ENCODE measurements around the gene TRAF3IP1. TPM values are rescaled to one million over a fixed set of nuclear protein-coding genes. Genes with fewer than 3 reads are reported as not detected.
"Not testable (repeated sequence)": the region's sequence is repeated elsewhere in the genome, so short reads cannot be mapped to it uniquely, and the experiment has no call there.

Gene TRAF3IP1
- total RNA-seq, 1 donor from 2014 or later, result 15.1 TPM

GRCh38 chr2:238326801-238327365 is 6.6 kb downstream of the TRAF3IP1 start:
- peaks cover 6% of the 10 kb centered on the region for H3K4me1 Mint-ChIP-seq (ENCODE audit: low read depth)
- no peak overlapping the region for H3K27ac Mint-ChIP-seq (ENCODE audit: unreplicated experiment)
- no peaks in the 10 kb centered on the region for H3K27me3 Mint-ChIP-seq (ENCODE audit: low read depth)
- no peak for DNase-seq (ENCODE audit: low spot score)
- peaks cover 30% of the 10 kb centered on the region for H3K36me3 Mint-ChIP-seq (ENCODE audit: low read depth)
- no peak for TF ChIP-seq CTCF (IDR thresholded peaks at IDR 0.05)
- no peaks in the 10 kb centered on the region for H3K9me3 Mint-ChIP-seq (ENCODE audit: low read depth)
- H3K4me3 Mint-ChIP-seq (ENCODE audit: unreplicated experiment), result no peak overlapping the region

DNA sequence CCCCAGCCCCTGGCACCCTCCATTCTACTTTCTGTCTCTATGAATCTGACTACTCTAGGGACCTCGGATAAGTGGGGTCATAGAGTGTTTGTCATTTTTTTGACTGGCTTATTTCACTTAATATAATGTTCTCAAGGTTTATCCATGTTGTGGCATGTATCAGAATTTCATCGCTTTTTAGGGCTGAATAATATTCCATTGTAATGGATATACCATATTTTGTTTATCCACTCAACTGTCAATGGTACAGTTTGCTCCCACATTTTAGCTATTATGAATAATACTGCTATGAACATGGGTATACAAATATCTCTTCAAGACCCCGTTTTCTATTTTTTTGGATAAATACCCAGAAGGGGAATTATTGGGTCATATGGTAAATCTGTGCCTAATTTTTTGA is 7.4 kb downstream of the TRAF3IP1 start:
- no peak overlapping the region for H3K4me3 Mint-ChIP-seq (ENCODE audit: unreplicated experiment)
- no peak for TF ChIP-seq CTCF (IDR thresholded peaks at IDR 0.05)
- no peaks in the 10 kb centered on the region for H3K9me3 Mint-ChIP-seq (ENCODE audit: low read depth)
- peaks cover under 1% of the 10 kb centered on the region for H3K4me1 Mint-ChIP-seq (ENCODE audit: low read depth)
- H3K27ac Mint-ChIP-seq (ENCODE audit: unreplicated experiment), result no peak overlapping the region
- no peak for DNase-seq (ENCODE audit: low spot score)
- peaks cover 30% of the 10 kb centered on the region for H3K36me3 Mint-ChIP-seq (ENCODE audit: low read depth)
- H3K27me3 Mint-ChIP-seq (ENCODE audit: low read depth), result no peaks in the 10 kb centered on the region

DNA sequence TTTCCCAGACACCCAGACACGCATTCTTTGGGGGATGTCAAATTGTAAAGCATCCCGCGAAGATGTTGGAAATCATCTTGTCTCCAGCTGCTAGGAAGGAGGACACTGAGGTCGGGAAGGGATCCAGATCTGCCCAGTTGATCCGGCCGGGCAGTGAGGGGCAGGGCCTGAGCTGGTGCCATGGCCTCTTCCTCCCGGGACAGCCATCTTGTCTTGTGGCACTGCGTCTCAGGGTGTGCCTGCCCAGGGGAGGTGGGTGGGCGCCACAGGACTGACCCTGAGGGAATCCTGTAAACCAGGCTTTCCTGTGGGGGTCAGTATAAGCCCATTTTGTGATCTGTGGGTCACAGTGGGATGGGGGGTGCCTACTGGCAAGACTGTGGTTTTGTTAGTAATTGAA is 10.1 kb downstream of the TRAF3IP1 start:
- Mint-ChIP-seq H3K27me3 (ENCODE audit: low read depth) (no peaks in the 10 kb centered on the region), H3K4me3 (ENCODE audit: unreplicated experiment) (no peak overlapping the region), H3K9me3 (ENCODE audit: low read depth) (no peaks in the 10 kb centered on the region), H3K36me3 (ENCODE audit: low read depth) (peaks cover 26% of the 10 kb centered on the region), H3K27ac (ENCODE audit: unreplicated experiment) (no peak overlapping the region), H3K4me1 (ENCODE audit: low read depth) (no peaks in the 10 kb centered on the region)
- TF ChIP-seq CTCF (IDR thresholded peaks at IDR 0.05), result no peak
- no peak for DNase-seq (ENCODE audit: low spot score)

DNA sequence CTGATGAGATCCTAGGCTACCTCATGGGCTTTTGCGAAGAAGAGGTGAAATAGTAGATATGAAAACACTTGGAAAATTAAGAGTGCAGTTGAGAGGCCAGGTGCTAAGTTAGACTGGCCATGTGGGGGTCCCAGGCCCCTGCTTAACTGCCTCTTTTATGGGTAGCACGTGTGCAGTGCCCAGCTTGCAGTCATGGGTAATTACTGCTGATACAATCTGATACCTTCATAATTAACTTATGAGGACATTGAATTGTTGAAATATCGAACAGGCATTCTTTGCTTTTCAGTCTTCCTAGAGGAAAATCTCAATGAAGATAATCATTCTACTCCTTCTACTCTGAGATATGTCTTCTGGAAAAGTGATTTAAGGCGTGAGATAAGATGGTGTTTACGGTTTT is 11.6 kb downstream of the TRAF3IP1 start:
- H3K27me3 Mint-ChIP-seq (ENCODE audit: low read depth), result no peaks in the 10 kb centered on the region
- no peak overlapping the region for H3K27ac Mint-ChIP-seq (ENCODE audit: unreplicated experiment)
- no peak overlapping the region for H3K4me3 Mint-ChIP-seq (ENCODE audit: unreplicated experiment)
- DNase-seq (ENCODE audit: low spot score), result no peak
- H3K9me3 Mint-ChIP-seq (ENCODE audit: low read depth), result no peaks in the 10 kb centered on the region
- peaks cover 5% of the 10 kb centered on the region for H3K4me1 Mint-ChIP-seq (ENCODE audit: low read depth)
- no peak for TF ChIP-seq CTCF (IDR thresholded peaks at IDR 0.05)
- H3K36me3 Mint-ChIP-seq (ENCODE audit: low read depth), result peaks cover 29% of the 10 kb centered on the region

DNA sequence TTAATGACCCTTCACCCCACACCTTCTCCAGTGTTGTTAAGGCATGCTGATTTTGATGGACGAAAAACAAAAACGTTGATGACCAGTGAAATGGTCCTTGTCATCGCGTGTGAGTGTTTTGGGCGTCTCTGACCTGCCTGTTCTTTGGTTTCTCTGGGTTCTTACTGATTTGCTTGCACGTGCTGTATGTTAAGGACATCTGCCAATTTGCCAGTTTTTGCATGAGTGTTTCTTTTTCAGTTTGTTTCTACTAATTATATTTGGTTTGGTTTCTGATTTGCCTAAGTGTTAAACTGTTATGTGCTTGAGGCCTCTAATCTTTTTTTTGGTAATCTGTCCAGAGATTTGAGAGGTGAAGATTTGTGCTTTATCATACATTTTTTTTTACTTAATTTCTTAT is 14.6 kb downstream of the TRAF3IP1 start:
- H3K27me3 Mint-ChIP-seq (ENCODE audit: low read depth), result no peaks in the 10 kb centered on the region
- H3K27ac Mint-ChIP-seq (ENCODE audit: unreplicated experiment), result no peak overlapping the region
- no peak overlapping the region for H3K4me3 Mint-ChIP-seq (ENCODE audit: unreplicated experiment)
- H3K9me3 Mint-ChIP-seq (ENCODE audit: low read depth), result no peaks in the 10 kb centered on the region
- no peak for TF ChIP-seq CTCF (IDR thresholded peaks at IDR 0.05)
- DNase-seq (ENCODE audit: low spot score), result no peak
- H3K4me1 Mint-ChIP-seq (ENCODE audit: low read depth), result peaks cover 11% of the 10 kb centered on the region
- peaks cover 21% of the 10 kb centered on the region for H3K36me3 Mint-ChIP-seq (ENCODE audit: low read depth)

DNA sequence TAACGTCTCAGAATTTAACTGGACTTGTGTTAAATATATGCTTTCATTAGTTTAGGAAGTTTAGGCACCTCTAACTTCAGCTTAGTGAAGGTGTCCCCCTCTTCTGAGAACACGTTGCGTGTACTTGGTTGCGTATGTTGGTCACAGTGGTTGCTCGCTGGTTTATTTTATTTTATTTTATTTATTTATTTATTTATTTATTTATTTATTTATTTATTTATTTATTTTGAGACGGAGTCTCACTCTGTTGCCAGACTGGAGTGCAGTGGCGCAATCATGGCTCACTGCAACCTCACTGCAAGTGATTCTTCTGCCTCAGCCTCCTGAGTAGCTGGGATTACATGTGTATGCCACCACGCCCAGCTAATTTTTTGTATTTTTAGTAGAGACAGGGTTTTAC is 15.3 kb downstream of the TRAF3IP1 start:
- H3K27me3 Mint-ChIP-seq (ENCODE audit: low read depth); H3K4me3 Mint-ChIP-seq (ENCODE audit: unreplicated experiment); H3K27ac Mint-ChIP-seq (ENCODE audit: unreplicated experiment); DNase-seq (ENCODE audit: low spot score); H3K9me3 Mint-ChIP-seq (ENCODE audit: low read depth): not testable (repeated sequence)
- Mint-ChIP-seq H3K36me3 (ENCODE audit: low read depth) (peaks cover 20% of the 10 kb centered on the region), H3K4me1 (ENCODE audit: low read depth) (peaks cover 11% of the 10 kb centered on the region)
